Measurements from ENCODE around the gene RIMKLA.

Gene RIMKLA, protein sequence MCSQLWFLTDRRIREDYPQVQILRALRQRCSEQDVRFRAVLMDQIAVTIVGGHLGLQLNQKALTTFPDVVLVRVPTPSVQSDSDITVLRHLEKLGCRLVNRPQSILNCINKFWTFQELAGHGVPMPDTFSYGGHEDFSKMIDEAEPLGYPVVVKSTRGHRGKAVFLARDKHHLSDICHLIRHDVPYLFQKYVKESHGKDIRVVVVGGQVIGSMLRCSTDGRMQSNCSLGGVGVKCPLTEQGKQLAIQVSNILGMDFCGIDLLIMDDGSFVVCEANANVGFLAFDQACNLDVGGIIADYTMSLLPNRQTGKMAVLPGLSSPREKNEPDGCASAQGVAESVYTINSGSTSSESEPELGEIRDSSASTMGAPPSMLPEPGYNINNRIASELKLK

DNA sequence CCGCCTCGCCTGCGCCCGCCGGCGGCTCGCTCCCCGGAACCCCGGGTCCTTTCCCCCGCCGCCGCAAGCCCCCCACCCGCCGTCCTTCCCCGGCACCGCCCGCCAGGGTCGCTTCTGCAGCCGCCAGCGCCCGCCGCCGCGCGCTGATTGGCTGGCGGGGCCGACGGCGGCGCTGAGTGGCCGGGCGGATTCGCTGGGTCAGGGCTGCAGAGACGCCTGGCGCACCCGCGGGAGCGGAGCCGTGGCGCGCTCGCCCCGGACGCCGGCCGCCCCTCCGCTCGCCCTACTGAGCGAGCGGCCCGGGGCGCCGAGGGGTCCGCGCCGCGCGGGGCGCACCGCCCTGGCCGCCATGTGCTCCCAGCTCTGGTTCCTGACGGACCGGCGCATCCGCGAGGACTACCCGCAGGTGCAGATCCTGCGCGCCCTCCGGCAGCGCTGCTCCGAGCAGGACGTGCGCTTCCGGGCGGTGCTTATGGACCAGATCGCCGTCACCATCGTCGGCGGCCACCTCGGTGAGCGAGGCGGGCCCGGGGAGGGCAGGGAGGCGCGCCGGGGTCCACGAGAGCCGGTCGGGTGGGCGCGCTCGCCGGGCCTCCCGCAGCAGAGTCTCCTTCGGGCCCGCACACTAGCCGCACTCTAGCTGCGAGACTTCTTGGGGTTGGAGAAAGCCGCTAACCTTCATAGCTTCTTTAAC, at the start of gene RIMKLA:
TSS of gene RIMKLA (plus strand) at position 207 of the 694 bp plus-strand sequence. CDS start at position 350, 143 bp downstream.
- no peaks in the 10 kb centered on the region for H3K36me3 ChIP-seq (ENCODE audit: insufficient read depth, low read length)
- H3K9ac ChIP-seq (ENCODE audit: low read depth, low read length) = peak within 1 kb of the TSS; percentile 83; the same call in 1 of the 2 replicates
- H3K4me1 ChIP-seq (ENCODE audit: insufficient read depth, low read length) = peaks cover 5% of the 10 kb centered on the region; the same call in 1 of the 2 replicates
- H3K9me3 ChIP-seq (ENCODE audit: control insufficient read depth, insufficient read depth, low read length) = no peaks in the 10 kb centered on the region

DNA sequence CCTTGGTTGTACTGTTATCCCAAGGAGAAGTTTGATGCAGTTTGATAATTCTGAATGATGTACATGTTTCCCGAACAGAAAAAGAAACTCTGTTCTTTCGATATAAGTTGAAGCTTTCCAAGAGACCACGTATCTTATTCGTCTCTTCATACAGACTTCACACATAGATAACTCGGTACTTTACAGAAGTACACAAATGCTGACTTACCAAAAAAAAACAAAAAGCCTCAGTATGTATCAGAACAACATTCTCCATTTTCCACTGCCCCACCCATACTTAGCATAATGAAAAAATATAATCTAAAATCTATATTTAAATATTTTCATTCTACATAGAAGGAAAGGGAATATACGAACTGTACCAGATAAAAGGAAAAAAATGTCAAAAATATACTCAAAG, 47.7 kb upstream of the RIMKLA start:
- Histone ChIP-seq H3K36me3 (ENCODE audit: insufficient read depth, low read length) (no peaks in the 10 kb centered on the region; the same call in 1 of the 2 replicates), H3K9me3 (ENCODE audit: control insufficient read depth, insufficient read depth, low read length) (no peaks in the 10 kb centered on the region), H3K4me1 (ENCODE audit: insufficient read depth, low read length) (peaks cover 5% of the 10 kb centered on the region; the same call in 1 of the 2 replicates), H3K9ac (ENCODE audit: low read depth, low read length) (no peak overlapping the region; the same call in 1 of the 2 replicates)

DNA sequence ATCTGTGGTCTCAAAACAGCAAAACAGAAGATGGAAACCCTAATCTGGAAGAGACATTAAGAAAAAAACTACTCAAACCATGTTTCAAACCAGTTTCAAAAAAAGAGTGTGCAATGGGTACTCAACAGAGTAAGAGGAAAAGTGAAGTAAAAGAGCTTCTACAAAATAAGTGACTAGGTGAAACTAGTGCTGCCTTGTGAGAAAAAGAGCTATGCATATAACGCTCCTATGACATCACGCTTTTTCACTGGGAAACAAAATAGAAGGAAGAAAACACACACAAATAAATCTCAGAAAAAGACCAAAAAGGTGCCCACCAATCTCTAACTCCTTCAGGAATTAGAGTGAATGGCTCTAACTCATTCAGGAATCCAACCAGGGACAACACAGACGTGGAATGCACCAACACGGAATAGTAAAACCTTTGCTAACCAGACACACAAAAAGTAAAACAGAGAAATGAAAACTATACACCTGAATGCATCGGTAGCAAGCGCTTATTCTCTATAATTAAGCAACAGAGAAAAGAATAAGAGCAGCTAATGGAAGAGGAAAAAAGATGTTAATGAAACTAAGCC, 46.8 kb upstream of the RIMKLA start:
- H3K36me3 ChIP-seq (ENCODE audit: insufficient read depth, low read length) = no peaks in the 10 kb centered on the region; the same call in 1 of the 2 replicates
- peaks cover 5% of the 10 kb centered on the region; the same call in 1 of the 2 replicates for H3K4me1 ChIP-seq (ENCODE audit: insufficient read depth, low read length)
- H3K9ac ChIP-seq (ENCODE audit: low read depth, low read length) = peak overlapping the region; percentile 91
- no peaks in the 10 kb centered on the region for H3K9me3 ChIP-seq (ENCODE audit: control insufficient read depth, insufficient read depth, low read length)

DNA sequence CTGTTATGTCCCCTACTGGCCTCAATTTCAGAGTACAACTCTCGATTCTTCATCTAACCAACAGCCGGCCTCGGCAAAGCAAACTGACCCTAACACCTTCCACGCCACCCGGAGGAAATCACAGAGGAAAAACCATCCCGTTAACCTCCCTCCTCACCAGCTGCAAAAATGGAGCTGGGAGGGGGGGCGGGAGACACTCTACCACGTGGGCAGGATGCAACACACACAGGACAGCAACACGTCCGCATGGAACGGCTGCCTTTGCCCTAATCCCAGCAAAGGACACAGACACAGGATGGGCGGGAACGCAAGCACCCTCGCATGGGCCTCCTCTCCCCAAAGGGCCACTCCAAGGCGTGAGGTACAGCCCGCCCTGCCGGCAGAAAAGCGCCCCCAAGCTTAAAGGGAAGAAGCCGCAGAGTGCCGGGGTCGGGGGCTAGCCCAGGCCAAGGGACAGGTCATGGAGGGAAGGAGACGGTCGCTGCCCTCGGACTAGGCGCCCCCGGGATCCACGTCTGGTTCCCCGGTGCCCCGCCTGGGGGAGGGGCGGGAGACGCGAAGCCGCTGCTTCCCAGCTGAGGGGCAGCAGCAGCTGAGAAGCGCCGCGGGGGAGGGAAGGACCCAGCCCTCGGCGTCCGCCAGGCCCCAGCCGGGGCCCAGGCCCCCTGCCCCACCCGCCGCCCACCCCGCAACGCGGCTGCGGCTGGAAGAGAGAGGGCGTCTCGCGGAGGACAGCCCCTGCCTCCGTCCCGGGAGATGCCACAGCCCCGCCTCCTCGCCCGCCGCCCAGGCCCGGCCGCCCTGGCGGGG, 46.1 kb upstream of the RIMKLA start:
- H3K9ac ChIP-seq (ENCODE audit: low read depth, low read length) = peak overlapping the region; percentile 91
- no peaks in the 10 kb centered on the region for H3K9me3 ChIP-seq (ENCODE audit: control insufficient read depth, insufficient read depth, low read length)
- peaks cover 6% of the 10 kb centered on the region for H3K4me1 ChIP-seq (ENCODE audit: insufficient read depth, low read length)
- H3K36me3 ChIP-seq (ENCODE audit: insufficient read depth, low read length) = no peaks in the 10 kb centered on the region; the same call in 1 of the 2 replicates

DNA sequence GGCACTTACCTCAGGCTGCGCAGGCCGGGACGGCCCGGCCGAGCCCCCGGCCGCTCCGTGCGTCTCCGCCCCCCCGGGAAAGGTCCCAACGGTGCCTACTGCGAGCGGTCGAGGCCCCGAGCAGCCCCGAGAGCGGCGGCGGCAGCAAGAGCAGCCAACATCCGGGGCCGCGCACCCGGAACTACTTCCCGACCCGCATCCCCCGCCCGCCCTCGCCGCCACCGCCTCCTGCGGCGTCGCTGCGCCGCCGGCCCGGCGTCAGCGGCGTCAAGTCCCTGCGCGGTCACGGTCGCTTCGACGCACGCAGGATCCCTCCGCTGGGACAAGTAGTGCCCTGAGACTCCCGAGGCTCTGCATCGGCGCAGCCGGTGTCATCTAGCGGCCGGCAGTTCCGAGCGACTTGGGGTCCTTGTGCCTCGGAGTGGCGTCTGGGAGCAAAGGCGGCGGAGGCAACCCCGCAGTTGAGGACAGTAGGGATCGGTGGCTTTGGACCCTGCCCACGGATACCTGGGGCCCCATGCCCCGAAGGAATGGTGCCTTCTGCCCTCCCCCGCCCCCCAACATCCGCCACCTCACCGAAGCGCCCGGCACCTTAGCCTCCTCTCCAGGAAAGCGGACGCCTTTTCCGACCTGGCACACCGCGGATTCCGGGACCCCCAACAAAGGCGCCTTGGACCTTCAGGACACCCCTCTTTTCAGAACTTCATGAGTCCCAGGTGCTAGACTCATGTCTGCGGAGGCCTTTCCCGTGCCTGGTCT, 45.4 kb upstream of the RIMKLA start, which contains the start of gene FOXJ3:
TSS of gene FOXJ3 (minus strand) at position 186 of the 759 bp plus-strand sequence. CDS start 24,142 bp downstream, outside the sequence.
- H3K36me3 ChIP-seq (ENCODE audit: insufficient read depth, low read length) = no peaks in the 10 kb centered on the region
- peak within 1 kb of the TSS; percentile 91 for H3K9ac ChIP-seq (ENCODE audit: low read depth, low read length)
- H3K9me3 ChIP-seq (ENCODE audit: control insufficient read depth, insufficient read depth, low read length) = no peaks in the 10 kb centered on the region
- peaks cover 14% of the 10 kb centered on the region for H3K4me1 ChIP-seq (ENCODE audit: insufficient read depth, low read length)

DNA sequence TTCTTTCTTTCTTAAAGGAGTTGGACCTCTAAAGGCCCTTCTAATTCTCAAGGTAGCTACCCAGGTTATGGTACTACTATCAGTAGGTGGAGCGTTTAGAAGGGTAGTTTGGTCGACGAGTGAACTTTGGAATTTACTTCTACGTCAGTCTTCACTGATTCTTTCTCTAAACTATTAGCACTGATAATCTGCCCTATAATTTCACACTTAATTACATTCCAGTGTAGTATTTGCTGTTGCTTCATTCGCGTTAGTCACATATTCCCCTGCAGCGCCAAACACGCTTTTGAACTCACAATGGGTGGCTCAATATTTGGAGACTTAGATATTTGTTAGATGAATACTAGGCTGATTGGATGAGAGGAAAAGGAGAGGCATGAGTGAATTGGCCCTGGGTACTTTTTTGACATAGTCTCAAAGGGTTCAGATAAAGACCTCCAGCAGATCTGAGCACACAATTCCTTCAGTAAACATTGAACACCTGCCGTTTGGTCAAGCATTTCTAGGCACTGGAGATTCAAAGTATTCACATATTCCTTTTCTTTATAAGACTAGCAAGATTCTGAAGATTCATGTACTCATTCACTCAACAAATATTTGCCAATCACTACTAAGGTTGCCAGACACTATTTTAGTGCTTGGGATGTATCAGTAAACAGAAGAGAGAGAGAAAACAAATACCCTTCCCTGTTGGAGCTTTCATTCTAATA, 44.6 kb upstream of the RIMKLA start:
- H3K36me3 ChIP-seq (ENCODE audit: insufficient read depth, low read length) = no peaks in the 10 kb centered on the region
- no peaks in the 10 kb centered on the region for H3K9me3 ChIP-seq (ENCODE audit: control insufficient read depth, insufficient read depth, low read length)
- H3K9ac ChIP-seq (ENCODE audit: low read depth, low read length) = peak overlapping the region; percentile 91
- peaks cover 21% of the 10 kb centered on the region for H3K4me1 ChIP-seq (ENCODE audit: insufficient read depth, low read length)

DNA sequence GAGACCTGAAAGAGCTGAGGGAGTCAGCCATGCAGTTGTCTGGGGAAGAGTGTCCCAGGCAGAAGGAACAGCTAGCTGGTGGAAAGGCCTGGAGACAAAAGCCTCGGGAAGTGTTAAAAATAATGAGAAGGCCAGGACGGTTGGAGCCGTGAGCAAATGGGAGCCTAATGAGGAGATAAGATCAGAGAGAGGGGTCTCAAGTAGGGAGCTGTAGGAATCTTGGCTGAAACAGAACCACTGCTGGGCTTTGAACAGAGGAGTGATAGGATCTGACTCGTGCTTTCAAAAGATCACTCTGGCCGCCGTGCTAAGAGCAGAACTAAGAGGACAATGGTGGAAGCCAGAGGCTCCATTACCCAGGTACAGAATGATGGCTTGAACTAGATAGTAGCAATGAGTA, 43.6 kb upstream of the RIMKLA start:
- Histone ChIP-seq H3K36me3 (ENCODE audit: insufficient read depth, low read length) (no peaks in the 10 kb centered on the region), H3K9ac (ENCODE audit: low read depth, low read length) (no peak overlapping the region), H3K4me1 (ENCODE audit: insufficient read depth, low read length) (peaks cover 25% of the 10 kb centered on the region), H3K9me3 (ENCODE audit: control insufficient read depth, insufficient read depth, low read length) (no peaks in the 10 kb centered on the region)

DNA sequence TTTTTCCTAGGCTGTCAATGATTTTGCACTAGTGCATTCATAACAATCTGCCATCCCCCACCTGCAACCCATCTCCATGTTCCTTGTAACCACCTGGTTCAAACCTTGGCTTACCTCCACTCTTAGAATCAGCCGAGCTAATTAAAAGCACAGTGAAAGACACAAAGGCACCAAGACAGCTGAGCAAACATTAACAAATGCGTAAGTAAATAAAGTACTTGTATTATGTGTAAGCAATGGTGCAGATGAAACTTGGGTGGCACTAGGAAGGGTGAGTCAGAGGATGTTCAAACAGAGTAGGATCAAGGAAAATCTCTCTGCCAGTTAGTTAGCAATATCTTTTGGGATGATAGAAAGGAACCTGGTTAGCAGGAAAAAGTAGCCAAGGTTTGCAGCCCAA, 40.5 kb upstream of the RIMKLA start:
- no peaks in the 10 kb centered on the region for H3K9me3 ChIP-seq (ENCODE audit: control insufficient read depth, insufficient read depth, low read length)
- peaks cover 20% of the 10 kb centered on the region for H3K4me1 ChIP-seq (ENCODE audit: insufficient read depth, low read length)
- H3K9ac ChIP-seq (ENCODE audit: low read depth, low read length) = no peak overlapping the region
- no peaks in the 10 kb centered on the region for H3K36me3 ChIP-seq (ENCODE audit: insufficient read depth, low read length)

DNA sequence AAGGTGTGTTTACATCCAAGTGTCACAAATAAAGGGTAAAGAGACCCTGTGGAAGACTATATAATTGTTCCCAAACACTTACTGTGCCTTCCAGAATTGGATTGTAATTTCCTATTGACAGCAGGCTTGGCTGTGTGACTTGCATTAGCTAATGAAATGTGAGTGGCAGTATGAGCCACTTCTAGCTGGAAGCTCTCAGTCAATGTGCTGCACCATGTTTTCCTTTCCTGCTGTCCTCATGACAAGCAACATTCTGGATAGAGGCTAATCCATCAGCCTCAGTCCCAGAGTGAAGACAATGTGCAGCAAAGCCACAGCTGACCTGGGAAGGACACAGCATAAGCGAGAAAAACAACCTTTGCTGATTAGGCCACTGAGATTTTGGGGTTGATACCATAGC, 39.7 kb upstream of the RIMKLA start:
- Histone ChIP-seq H3K9ac (ENCODE audit: low read depth, low read length) (no peak overlapping the region), H3K9me3 (ENCODE audit: control insufficient read depth, insufficient read depth, low read length) (no peaks in the 10 kb centered on the region), H3K36me3 (ENCODE audit: insufficient read depth, low read length) (no peaks in the 10 kb centered on the region), H3K4me1 (ENCODE audit: insufficient read depth, low read length) (peaks cover 20% of the 10 kb centered on the region)

DNA sequence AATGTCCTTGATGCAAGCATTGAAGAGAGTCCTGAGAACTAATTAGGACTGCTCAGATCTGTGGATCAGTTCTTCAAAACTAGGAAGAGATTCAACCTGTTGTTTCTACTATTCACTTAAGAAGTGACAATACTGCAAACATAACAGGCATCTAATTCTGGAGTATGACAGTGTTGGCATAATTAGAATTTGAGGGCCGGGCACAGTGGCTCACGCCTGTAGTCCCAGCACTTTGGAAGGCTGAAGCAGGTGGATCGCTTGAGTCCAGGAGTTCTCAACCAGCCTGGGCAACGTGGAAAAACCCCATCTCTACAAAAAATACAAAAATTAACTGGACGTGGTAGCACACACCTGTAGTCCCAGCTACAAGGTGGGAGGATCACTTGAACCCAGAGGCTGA, 37.5 kb upstream of the RIMKLA start:
- H3K4me1 ChIP-seq (ENCODE audit: insufficient read depth, low read length) = peaks cover 20% of the 10 kb centered on the region
- no peak overlapping the region for H3K9ac ChIP-seq (ENCODE audit: low read depth, low read length)
- H3K9me3 ChIP-seq (ENCODE audit: control insufficient read depth, insufficient read depth, low read length) = no peaks in the 10 kb centered on the region
- H3K36me3 ChIP-seq (ENCODE audit: insufficient read depth, low read length) = no peaks in the 10 kb centered on the region

DNA sequence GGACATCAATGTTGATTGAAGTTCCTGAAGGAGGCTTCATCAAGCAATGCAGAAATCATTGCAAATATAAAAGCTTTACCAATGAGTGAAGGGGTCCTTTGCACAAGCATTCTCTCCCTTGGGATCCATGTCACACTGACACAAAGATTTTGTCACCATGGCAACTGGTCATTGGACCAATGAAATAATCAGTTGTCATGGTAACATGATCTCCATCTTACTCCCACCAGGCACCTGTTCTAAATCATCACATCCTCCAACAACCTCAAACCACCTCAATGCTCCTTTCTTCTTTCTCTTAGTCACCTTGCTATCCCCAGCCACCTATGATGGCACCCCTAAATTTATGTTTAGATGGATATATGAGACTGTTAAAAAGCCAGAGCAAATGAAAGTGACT, 32.1 kb upstream of the RIMKLA start:
- Histone ChIP-seq H3K9me3 (ENCODE audit: control insufficient read depth, insufficient read depth, low read length) (no peaks in the 10 kb centered on the region), H3K4me1 (ENCODE audit: insufficient read depth, low read length) (no peaks in the 10 kb centered on the region), H3K9ac (ENCODE audit: low read depth, low read length) (no peak overlapping the region), H3K36me3 (ENCODE audit: insufficient read depth, low read length) (no peaks in the 10 kb centered on the region)

DNA sequence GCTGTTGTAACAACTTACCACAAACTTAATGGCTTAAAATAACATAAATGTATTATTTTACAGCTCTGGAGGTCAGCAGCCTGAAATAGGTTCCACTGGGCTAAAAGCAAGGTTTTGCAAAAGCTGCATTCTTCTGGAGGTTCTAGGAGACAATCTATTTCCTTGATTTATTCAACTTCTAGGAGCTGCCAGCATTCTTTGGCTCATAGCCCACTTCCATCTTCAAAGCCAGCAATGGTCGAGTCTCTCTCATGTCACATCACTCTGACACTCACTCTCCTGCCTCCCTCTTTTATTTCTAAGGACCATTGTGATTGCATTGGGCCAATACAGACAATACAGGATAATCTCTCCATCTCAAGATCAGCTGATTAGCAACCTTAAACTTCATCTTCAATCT, 30.5 kb upstream of the RIMKLA start:
- Histone ChIP-seq H3K9me3 (ENCODE audit: control insufficient read depth, insufficient read depth, low read length) (no peaks in the 10 kb centered on the region), H3K4me1 (ENCODE audit: insufficient read depth, low read length) (no peaks in the 10 kb centered on the region), H3K9ac (ENCODE audit: low read depth, low read length) (no peak overlapping the region), H3K36me3 (ENCODE audit: insufficient read depth, low read length) (no peaks in the 10 kb centered on the region)

DNA sequence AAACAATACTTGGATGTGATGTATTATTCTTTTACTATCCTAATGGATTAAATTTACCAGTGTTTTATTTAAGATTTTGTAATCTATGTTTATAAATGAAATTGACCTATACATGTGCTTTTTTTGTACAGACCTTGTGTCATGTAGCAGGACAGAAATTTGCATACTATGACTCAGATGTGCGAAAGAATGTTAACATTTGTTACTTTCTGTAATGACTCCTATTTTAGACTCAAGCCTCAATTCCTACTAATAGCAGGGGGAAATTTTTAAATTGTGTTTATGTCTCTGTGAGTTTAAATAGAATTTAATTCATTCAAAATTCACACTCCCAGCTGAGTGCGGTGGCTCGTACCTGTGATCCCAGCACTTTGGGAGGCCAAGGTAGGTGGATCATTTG, 21.8 kb upstream of the RIMKLA start:
- Histone ChIP-seq H3K4me1 (ENCODE audit: insufficient read depth, low read length) (no peaks in the 10 kb centered on the region), H3K9ac (ENCODE audit: low read depth, low read length) (no peak overlapping the region), H3K36me3 (ENCODE audit: insufficient read depth, low read length) (no peaks in the 10 kb centered on the region), H3K9me3 (ENCODE audit: control insufficient read depth, insufficient read depth, low read length) (no peaks in the 10 kb centered on the region)

Measured in ES-I3 (cell line).